WTC11 (cell line): Measurements from ENCODE around the gene IZUMO3. TPM values are rescaled to one million over a fixed set of nuclear protein-coding genes. Genes with fewer than 3 reads are reported as not detected.

Source experiments
- ATAC-seq: fragments of 200-7000 bp; cut with Tn5 transposase; 2 replicates; pipeline ENCODE4 v1.10.0; 2021; ENCODE audit warnings: mild to moderate bottlenecking, moderate library complexity
- CTCF ChIA-PET: fragments of 300-600 bp; sonication (Branson Sonifier 250); formaldehyde crosslinking; loops from one replicate; lab custom pipeline; 2021; ENCODE audit warnings: antibody characterized with exemption; lab: Charles Lee
- POLR2A ChIA-PET: fragments of 350-600 bp; sonication (Branson Sonifier 250); formaldehyde crosslinking; loops from one replicate; lab custom pipeline; 2021; ENCODE audit warnings: antibody characterized with exemption; lab: Charles Lee
- DNase-seq: peaks from one replicate; pipeline ENCODE4 v3.0.0; 2021; ENCODE audit warnings: low spot score
- H3K27ac Mint-ChIP-seq: 2 replicates; pipeline ENCODE4 v1.8.0; 2021; ENCODE audit warnings: mixed read lengths
- H3K27me3 Mint-ChIP-seq: 2 replicates; pipeline ENCODE4 v1.8.0; 2021; ENCODE audit warnings: low read depth, mild to moderate bottlenecking, moderate library complexity, mixed read lengths
- H3K36me3 Mint-ChIP-seq: 2 replicates; pipeline ENCODE4 v1.8.0; 2021; ENCODE audit warnings: mixed read lengths
- H3K4me1 Mint-ChIP-seq: 2 replicates; pipeline ENCODE4 v1.8.0; 2022; ENCODE audit warnings: mixed read lengths
- H3K4me3 Mint-ChIP-seq: 2 replicates; pipeline ENCODE4 v1.8.0; 2021; ENCODE audit warnings: mild to moderate bottlenecking, moderate library complexity, mixed read lengths
- H3K9me3 Mint-ChIP-seq: 2 replicates; pipeline ENCODE4 v1.8.0; 2021; ENCODE audit warnings: mixed read lengths
- CREM ChIP-seq: sonication (generic); formaldehyde crosslinking; IDR thresholded peaks from 2 replicates; pipeline ENCODE4 v1.8.1; 2022; ENCODE audit warnings: mild to moderate bottlenecking, missing genetic modification reagents, moderate library complexity
- E2F1 ChIP-seq: sonication (generic); formaldehyde crosslinking; IDR thresholded peaks from 2 replicates; pipeline ENCODE4 v1.8.0; 2022; ENCODE audit warnings: mild to moderate bottlenecking, missing genetic modification reagents
- ESRRA ChIP-seq: sonication (generic); formaldehyde crosslinking; IDR thresholded peaks from 2 replicates; pipeline ENCODE4 v1.8.1; 2022; ENCODE audit warnings: mild to moderate bottlenecking, missing genetic modification reagents, borderline replicate concordance
- FOXJ3 ChIP-seq: sonication (generic); formaldehyde crosslinking; IDR thresholded peaks from 2 replicates; pipeline ENCODE4 v1.9.0; 2021; ENCODE audit warnings: missing genetic modification reagents, mild to moderate bottlenecking, borderline replicate concordance
- GTF2I ChIP-seq: fragments of 250-450 bp; sonication (Bioruptor Pico); conservative IDR thresholded peaks from 2 replicates; pipeline ENCODE4 v1.4.0; 2021; ENCODE audit warnings: mild to moderate bottlenecking
- JUN ChIP-seq: sonication (generic); formaldehyde crosslinking; IDR thresholded peaks from 2 replicates; pipeline ENCODE4 v1.8.0; 2023; ENCODE audit warnings: mild to moderate bottlenecking, missing genetic modification reagents
- MYBL2 ChIP-seq: sonication (generic); formaldehyde crosslinking; IDR thresholded peaks from 2 replicates; pipeline ENCODE4 v1.8.1; 2023; ENCODE audit warnings: mild to moderate bottlenecking, moderate library complexity, missing genetic modification reagents
- NFE2L1 ChIP-seq: sonication (generic); formaldehyde crosslinking; IDR thresholded peaks from 2 replicates; pipeline ENCODE4 v1.8.1; 2023; ENCODE audit warnings: missing genetic modification reagents
- OVOL2 ChIP-seq: fragments of 250-450 bp; sonication (Bioruptor Pico); IDR thresholded peaks from 2 replicates; pipeline ENCODE4 v1.9.0; 2021; ENCODE audit warnings: mild to moderate bottlenecking, borderline replicate concordance
- TCF7 ChIP-seq: sonication (generic); formaldehyde crosslinking; IDR thresholded peaks from 2 replicates; pipeline ENCODE4 v1.8.0; 2022; ENCODE audit warnings: mild to moderate bottlenecking, low read depth, missing genetic modification reagents, moderate library complexity
- ZNF263 ChIP-seq: sonication (generic); formaldehyde crosslinking; IDR thresholded peaks from 2 replicates; pipeline ENCODE4 v1.8.1; 2022; ENCODE audit warnings: low read depth, mild to moderate bottlenecking, moderate library complexity, missing genetic modification reagents
- ZNF317 ChIP-seq: sonication (generic); formaldehyde crosslinking; IDR thresholded peaks from 2 replicates; pipeline ENCODE4 v1.8.1; 2023; ENCODE audit warnings: low read depth, mild to moderate bottlenecking, moderate library complexity, missing genetic modification reagents, borderline replicate concordance
- ZNF423 ChIP-seq: fragments of 250-450 bp; sonication (Bioruptor Pico); IDR thresholded peaks from 2 replicates; pipeline ENCODE4 v2.1.2; 2022; ENCODE audit warnings: mild to moderate bottlenecking, moderate library complexity
- ZNF532 ChIP-seq: fragments of 250-450 bp; sonication (Bioruptor Pico); IDR thresholded peaks from 2 replicates; pipeline ENCODE4 v1.9.0; 2021; ENCODE audit warnings: mild to moderate bottlenecking, borderline replicate concordance
- total RNA-seq: library from RNA; stranded (reverse); gene quantifications from 3 replicates; pipeline ENCODE4 v1.2.3, GENCODE V29; 2021
- TF ChIP-seq, protein P1 (sequence below): fragments of 250-450 bp; sonication (Bioruptor Pico); IDR thresholded peaks from 2 replicates; pipeline ENCODE4 v1.9.0; 2021; ENCODE audit warnings: moderate library complexity, mild to moderate bottlenecking, inconsistent platforms, borderline replicate concordance
- TF ChIP-seq, protein P2 (sequence below): sonication (generic); formaldehyde crosslinking; IDR thresholded peaks from 2 replicates; pipeline ENCODE4 v1.8.1; 2023; ENCODE audit warnings: mild to moderate bottlenecking, moderate library complexity, missing genetic modification reagents
- TF ChIP-seq, protein P3 (sequence below): sonication (generic); formaldehyde crosslinking; IDR thresholded peaks from 2 replicates; pipeline ENCODE4 v1.8.1; 2023; ENCODE audit warnings: mild to moderate bottlenecking, missing genetic modification reagents
- TF ChIP-seq, protein P4 (sequence below): fragments of 250-450 bp; sonication (Bioruptor Pico); IDR thresholded peaks from 2 replicates; pipeline ENCODE4 v1.9.0; 2021; ENCODE audit warnings: mild to moderate bottlenecking

IZUMO3 gene
- total RNA-seq, 1 experiment from 2014 or later: not detected

GRCh38 chr9:24498632-24499031 is 47.1 kb downstream of the IZUMO3 start:
- ATAC-seq (peak; percentile 57), DNase-seq (no peak)
- CTCF ChIA-PET: no interaction called here
- TF ChIP-seq, protein P1, sequence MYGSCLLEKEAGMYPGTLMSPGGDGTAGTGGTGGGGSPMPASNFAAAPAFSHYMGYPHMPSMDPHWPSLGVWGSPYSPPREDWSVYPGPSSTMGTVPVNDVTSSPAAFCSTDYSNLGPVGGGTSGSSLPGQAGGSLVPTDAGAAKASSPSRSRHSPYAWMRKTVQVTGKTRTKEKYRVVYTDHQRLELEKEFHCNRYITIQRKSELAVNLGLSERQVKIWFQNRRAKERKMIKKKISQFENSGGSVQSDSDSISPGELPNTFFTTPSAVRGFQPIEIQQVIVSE (CRISPR knock-in tag): no peak
- TF ChIP-seq OVOL2 (CRISPR knock-in tag) (no peak), MYBL2 (CRISPR knock-in tag) (no peak), ZNF263 (CRISPR knock-in tag) (no peak), E2F1 (no peak), JUN (CRISPR knock-in tag) (no peak), ESRRA (CRISPR knock-in tag) (no peak), TCF7 (CRISPR knock-in tag) (no peak), NFE2L1 (CRISPR knock-in tag) (no peak), ZNF423 (no peak), ZNF532 (CRISPR knock-in tag) (no peak), FOXJ3 (CRISPR knock-in tag) (no peak), CREM (CRISPR knock-in tag) (no peak), ZNF317 (CRISPR knock-in tag) (no peak), GTF2I (CRISPR knock-in tag) (no peak)
- TF ChIP-seq, protein P2, sequence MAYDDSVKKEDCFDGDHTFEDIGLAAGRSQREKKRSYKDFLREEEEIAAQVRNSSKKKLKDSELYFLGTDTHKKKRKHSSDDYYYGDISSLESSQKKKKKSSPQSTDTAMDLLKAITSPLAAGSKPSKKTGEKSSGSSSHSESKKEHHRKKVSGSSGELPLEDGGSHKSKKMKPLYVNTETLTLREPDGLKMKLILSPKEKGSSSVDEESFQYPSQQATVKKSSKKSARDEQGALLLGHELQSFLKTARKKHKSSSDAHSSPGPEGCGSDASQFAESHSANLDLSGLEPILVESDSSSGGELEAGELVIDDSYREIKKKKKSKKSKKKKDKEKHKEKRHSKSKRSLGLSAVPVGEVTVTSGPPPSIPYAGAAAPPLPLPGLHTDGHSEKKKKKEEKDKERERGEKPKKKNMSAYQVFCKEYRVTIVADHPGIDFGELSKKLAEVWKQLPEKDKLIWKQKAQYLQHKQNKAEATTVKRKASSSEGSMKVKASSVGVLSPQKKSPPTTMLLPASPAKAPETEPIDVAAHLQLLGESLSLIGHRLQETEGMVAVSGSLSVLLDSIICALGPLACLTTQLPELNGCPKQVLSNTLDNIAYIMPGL (CRISPR knock-in tag): no peak
- TF ChIP-seq, protein P3, sequence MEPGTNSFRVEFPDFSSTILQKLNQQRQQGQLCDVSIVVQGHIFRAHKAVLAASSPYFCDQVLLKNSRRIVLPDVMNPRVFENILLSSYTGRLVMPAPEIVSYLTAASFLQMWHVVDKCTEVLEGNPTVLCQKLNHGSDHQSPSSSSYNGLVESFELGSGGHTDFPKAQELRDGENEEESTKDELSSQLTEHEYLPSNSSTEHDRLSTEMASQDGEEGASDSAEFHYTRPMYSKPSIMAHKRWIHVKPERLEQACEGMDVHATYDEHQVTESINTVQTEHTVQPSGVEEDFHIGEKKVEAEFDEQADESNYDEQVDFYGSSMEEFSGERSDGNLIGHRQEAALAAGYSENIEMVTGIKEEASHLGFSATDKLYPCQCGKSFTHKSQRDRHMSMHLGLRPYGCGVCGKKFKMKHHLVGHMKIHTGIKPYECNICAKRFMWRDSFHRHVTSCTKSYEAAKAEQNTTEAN: no peak
- TF ChIP-seq, protein P4, sequence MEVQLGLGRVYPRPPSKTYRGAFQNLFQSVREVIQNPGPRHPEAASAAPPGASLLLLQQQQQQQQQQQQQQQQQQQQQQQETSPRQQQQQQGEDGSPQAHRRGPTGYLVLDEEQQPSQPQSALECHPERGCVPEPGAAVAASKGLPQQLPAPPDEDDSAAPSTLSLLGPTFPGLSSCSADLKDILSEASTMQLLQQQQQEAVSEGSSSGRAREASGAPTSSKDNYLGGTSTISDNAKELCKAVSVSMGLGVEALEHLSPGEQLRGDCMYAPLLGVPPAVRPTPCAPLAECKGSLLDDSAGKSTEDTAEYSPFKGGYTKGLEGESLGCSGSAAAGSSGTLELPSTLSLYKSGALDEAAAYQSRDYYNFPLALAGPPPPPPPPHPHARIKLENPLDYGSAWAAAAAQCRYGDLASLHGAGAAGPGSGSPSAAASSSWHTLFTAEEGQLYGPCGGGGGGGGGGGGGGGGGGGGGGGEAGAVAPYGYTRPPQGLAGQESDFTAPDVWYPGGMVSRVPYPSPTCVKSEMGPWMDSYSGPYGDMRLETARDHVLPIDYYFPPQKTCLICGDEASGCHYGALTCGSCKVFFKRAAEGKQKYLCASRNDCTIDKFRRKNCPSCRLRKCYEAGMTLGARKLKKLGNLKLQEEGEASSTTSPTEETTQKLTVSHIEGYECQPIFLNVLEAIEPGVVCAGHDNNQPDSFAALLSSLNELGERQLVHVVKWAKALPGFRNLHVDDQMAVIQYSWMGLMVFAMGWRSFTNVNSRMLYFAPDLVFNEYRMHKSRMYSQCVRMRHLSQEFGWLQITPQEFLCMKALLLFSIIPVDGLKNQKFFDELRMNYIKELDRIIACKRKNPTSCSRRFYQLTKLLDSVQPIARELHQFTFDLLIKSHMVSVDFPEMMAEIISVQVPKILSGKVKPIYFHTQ (CRISPR knock-in tag): no peak
- Mint-ChIP-seq H3K36me3 (no peaks in the 10 kb centered on the region), H3K4me1 (peaks cover 81% of the 10 kb centered on the region), H3K4me3 (peak overlapping the region; percentile 20; the same call in 1 of the 2 replicates), H3K27ac (peak overlapping the region; percentile 93), H3K9me3 (no peaks in the 10 kb centered on the region), H3K27me3 (no peaks in the 10 kb centered on the region)
- POLR2A ChIA-PET: no interaction called here
